Left kidney (tissue), 8 donors: ENCODE data around the gene FEZF2. TPM values are rescaled to one million over a fixed set of nuclear protein-coding genes. Genes with fewer than 3 reads are reported as not detected.

Experiments
- DNase-seq: peaks from one replicate; pipeline ENCODE4 v3.0.0-alpha.2; 2013
- long read RNA-seq, 8 donors: transcript quantifications; one replicate each; lab custom pipeline, GENCODE V29; 2026
- polyA plus RNA-seq: library from polyadenylated mRNA; unstranded; fragments of 120-200 nt; gene quantifications from one replicate; pipeline ENCODE4 v1.2.1, GENCODE V29; 2013; ENCODE audit not compliant: insufficient read length

FEZF2 gene
- polyA plus RNA-seq: not detected
- long read RNA-seq, donor 1: 0 reads
- long read RNA-seq, donor 2: 0 reads
- long read RNA-seq, donor 3: 0 reads
- long read RNA-seq, donor 4: 0 reads
- long read RNA-seq, donor 5: 0 reads
- long read RNA-seq, donor 6: 0 reads
- long read RNA-seq, donor 7: 0 reads
- long read RNA-seq, donor 8: 0 reads

GRCh38 chr3:62373215-62373614 lies at the start of gene FEZF2:
Gene FEZF2, minus strand, starts transcription at chr3:62373550. Its CDS starts 682 bp downstream, at chr3:62372868.
- DNase-seq: no peak

GRCh38 chr3:62421207-62421606 lies 47.9 kb upstream of the FEZF2 start:
- DNase-seq: no peak

GRCh38 chr3:62416144-62416543 lies 42.8 kb upstream of the FEZF2 start:
- no peak for DNase-seq

- DNase-seq: no peak
These were observed 42.0 kb upstream of the FEZF2 start for GRCh38 chr3:62415312-62415801.

- no peak for DNase-seq
These were observed 41.4 kb upstream of the FEZF2 start for GRCh38 chr3:62414786-62415185.

GRCh38 chr3:62413687-62414086 lies 40.3 kb upstream of the FEZF2 start:
- no peak for DNase-seq

- DNase-seq: no peak
These were observed 33.6 kb upstream of the FEZF2 start for GRCh38 chr3:62406945-62407344.

- no peak for DNase-seq
These were observed 32.2 kb upstream of the FEZF2 start for GRCh38 chr3:62405566-62405965.

GRCh38 chr3:62405135-62405534 lies 31.8 kb upstream of the FEZF2 start:
- DNase-seq: no peak

- no peak for DNase-seq
These were observed 31.0 kb upstream of the FEZF2 start for GRCh38 chr3:62404321-62404720.

GRCh38 chr3:62403765-62404164 lies 30.4 kb upstream of the FEZF2 start:
- no peak for DNase-seq

- DNase-seq: no peak
These were observed 19.4 kb upstream of the FEZF2 start for GRCh38 chr3:62392626-62393292.

GRCh38 chr3:62387251-62387650 lies 13.9 kb upstream of the FEZF2 start:
- no peak for DNase-seq

- no peak for DNase-seq
These were observed 6.0 kb upstream of the FEZF2 start for GRCh38 chr3:62379321-62379798.

- DNase-seq: no peak
These were observed 5.6 kb upstream of the FEZF2 start for GRCh38 chr3:62378921-62379320.

- no peak for DNase-seq
These were observed 5.0 kb upstream of the FEZF2 start for GRCh38 chr3:62378311-62378789.

GRCh38 chr3:62376906-62377877 lies 3.8 kb upstream of the FEZF2 start:
- DNase-seq: no peak

- DNase-seq: no peak
These were observed 3.0 kb upstream of the FEZF2 start for GRCh38 chr3:62376454-62376720.

- DNase-seq: no peak
These were observed 2.5 kb upstream of the FEZF2 start for GRCh38 chr3:62375655-62376453.

GRCh38 chr3:62374341-62375218 lies 1.2 kb upstream of the FEZF2 start:
- no peak for DNase-seq
